OCI-LY1 (cell line): ENCODE measurements around the gene GRIN2A.

Source experiments
- CTCF ChIP-seq: fragments of 200-600 bp; sonication (generic), shearing (Covaris generic); IDR thresholded peaks from 2 replicates; pipeline ENCODE4 v1.5.1; 2017; ENCODE audit warnings: mild to moderate bottlenecking, antibody characterized with exemption, low read length, moderate library complexity, mixed read lengths
- EZH2 ChIP-seq: fragments of 200-600 bp; sonication (generic), shearing (Covaris generic); IDR thresholded peaks from 2 replicates; pipeline ENCODE4 v1.8.0; 2017; ENCODE audit warnings: borderline replicate concordance, mixed run types, mild to moderate bottlenecking, antibody characterized with exemption, low read length, moderate library complexity, mixed read lengths

DNA sequence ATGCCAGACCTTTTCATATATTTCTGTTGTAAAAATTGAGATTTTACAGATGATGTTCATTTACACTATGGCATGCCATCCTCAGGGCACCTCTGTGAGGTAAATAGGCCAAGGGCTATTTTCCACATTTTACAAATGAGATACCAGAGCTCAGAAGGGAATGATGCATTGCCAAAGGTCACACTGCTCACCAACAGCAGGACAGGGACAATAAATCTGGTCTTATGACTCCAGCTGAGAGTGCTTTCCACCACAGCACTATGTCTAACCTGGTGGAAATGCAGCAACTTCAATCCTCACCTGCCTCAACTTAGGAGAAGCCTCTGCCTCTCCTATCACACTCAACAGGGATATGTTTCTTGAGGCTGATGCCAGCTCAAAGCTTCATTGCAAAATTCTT, 40.6 kb downstream of the GRIN2A start:
- no peak for TF ChIP-seq EZH2
- TF ChIP-seq CTCF: no peak
